Lower lobe of right lung (tissue), 2 donors: Measurements from ENCODE around the gene ITPK1. TPM values are rescaled to one million over a fixed set of nuclear protein-coding genes. Genes with fewer than 3 reads are reported as not detected.

Source experiments
- ATAC-seq, 2 donors: fragments of 200-7000 bp; cut with Tn5 transposase; one replicate each; pipeline ENCODE4 v1.9.1; 2020 to 2022; ENCODE audit warnings: mild to moderate bottlenecking in 2 of 2, moderate library complexity in 2 of 2
- DNase-seq: peaks from one replicate; pipeline ENCODE4 v3.0.0-alpha.2; 2020
- H3K27ac ChIP-seq: fragments of 200-600 bp; one replicate; pipeline ENCODE4 v1.8.0; 2022
- H3K27me3 ChIP-seq: fragments of 200-600 bp; one replicate; pipeline ENCODE4 v1.8.0; 2022; ENCODE audit warnings: low read depth
- H3K36me3 ChIP-seq: fragments of 200-600 bp; one replicate; pipeline ENCODE4 v1.8.0; 2022; ENCODE audit warnings: mild to moderate bottlenecking
- H3K4me1 ChIP-seq: fragments of 200-600 bp; one replicate; pipeline ENCODE4 v1.8.0; 2022
- H3K4me3 ChIP-seq: fragments of 200-600 bp; one replicate; pipeline ENCODE4 v1.8.0; 2022; ENCODE audit warnings: mild to moderate bottlenecking
- H3K9me3 ChIP-seq: fragments of 200-600 bp; one replicate; pipeline ENCODE4 v1.8.0; 2022
- CTCF ChIP-seq: fragments of 200-600 bp; IDR thresholded peaks from one replicate; pipeline ENCODE4 v1.8.0; 2022; ENCODE audit warnings: antibody characterized with exemption, mild to moderate bottlenecking
- intact Hi-C: fragments of 100-400 bp; cut with DNase I; formaldehyde crosslinking; loops from one replicate; pipeline ENCODE4 v1.11.0; 2022
- total RNA-seq: library from RNA; stranded (reverse); fragmentation: NEBNext Ultra II Directional; extraction: Animal tissue kit (Norgen Biotek cat#: 25700); gene quantifications from one replicate; pipeline ENCODE4 v1.2.1, GENCODE V29; 2021
- donor health status: DM: no; HTN: yes; CAD: no; lungs with severe emphysema.

ITPK1 gene
- total RNA-seq, 1 donor from 2014 or later = 129 TPM

GRCh38 chr14:93024493-93024892, 91.2 kb downstream of the ITPK1 start:
- intact Hi-C loops = no loop called here
- DNase-seq (no peak), ATAC-seq (no peak)

DNA sequence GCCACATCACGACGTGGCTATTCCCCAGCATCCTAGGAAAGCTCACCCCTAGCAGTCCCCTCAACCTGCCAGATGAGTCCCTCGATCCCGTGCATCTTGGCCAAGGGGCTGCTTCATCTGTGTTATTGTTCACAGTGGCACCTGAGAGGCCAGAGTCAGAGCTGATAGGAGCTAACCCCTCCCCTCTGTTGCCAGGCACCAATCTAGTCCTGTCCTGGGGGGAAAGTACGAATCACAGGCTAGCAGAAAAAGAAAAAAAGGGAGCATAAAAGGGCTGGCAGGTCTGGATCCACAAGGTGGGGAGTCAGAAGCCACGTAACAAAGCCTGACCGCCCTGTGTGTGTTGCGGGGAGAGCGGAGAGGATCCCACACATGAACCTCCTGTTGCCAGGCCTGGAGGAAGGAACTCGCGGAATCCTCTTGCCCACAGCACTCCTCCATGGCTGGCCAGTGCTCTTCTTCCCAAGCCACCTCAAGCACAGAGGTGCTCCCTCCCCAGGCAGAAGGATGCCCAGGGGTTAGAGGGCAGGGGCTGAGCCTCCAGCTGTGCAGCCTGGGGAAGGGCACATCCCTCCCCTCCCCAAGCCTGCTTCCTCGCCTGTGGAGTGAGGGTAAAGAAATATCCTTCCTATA, 91.8 kb downstream of the ITPK1 start:
- Histone ChIP-seq H3K27ac (no peak overlapping the region), H3K27me3 (no peaks in the 10 kb centered on the region), H3K9me3 (no peaks in the 10 kb centered on the region), H3K36me3 (no peaks in the 10 kb centered on the region), H3K4me3 (no peak overlapping the region), H3K4me1 (no peaks in the 10 kb centered on the region)
- no peak for TF ChIP-seq CTCF
- intact Hi-C loops = no loop called here
- ATAC-seq = no peak
- DNase-seq = no peak

More at GRCh38 chr14:93024493-93024892, 91.2 kb downstream of the ITPK1 start:
- Histone ChIP-seq H3K4me1 (no peaks in the 10 kb centered on the region), H3K9me3 (no peaks in the 10 kb centered on the region), H3K27me3 (no peaks in the 10 kb centered on the region), H3K27ac (no peak overlapping the region), H3K4me3 (no peak overlapping the region), H3K36me3 (no peaks in the 10 kb centered on the region)
- no peak for TF ChIP-seq CTCF

DNA sequence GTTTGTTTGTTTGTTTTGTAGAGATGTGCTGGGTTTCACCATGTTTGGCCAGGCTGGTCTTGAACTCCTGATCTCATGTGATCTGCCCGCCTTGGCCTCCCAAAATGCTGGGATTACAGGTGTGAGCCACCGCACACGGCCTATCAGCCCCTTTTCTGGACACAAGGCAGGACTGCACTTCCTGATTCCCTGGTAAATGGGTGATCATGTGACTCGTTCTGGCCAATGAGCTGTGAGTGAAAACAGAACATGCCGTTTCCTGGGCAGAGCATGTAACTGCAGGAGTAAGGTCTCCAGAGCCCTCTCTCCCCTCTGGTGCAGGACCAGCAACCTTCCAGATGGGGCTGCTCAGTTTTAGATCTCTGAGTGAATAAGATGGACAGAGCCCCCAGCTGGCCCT, 92.7 kb downstream of the ITPK1 start:
- DNase-seq = no peak
- H3K36me3 ChIP-seq = no peaks in the 10 kb centered on the region
- H3K9me3 ChIP-seq = no peaks in the 10 kb centered on the region
- H3K27ac ChIP-seq = no peak overlapping the region
- H3K27me3 ChIP-seq = no peaks in the 10 kb centered on the region
- intact Hi-C loops = no loop called here
- no peak overlapping the region for H3K4me3 ChIP-seq
- no peak for TF ChIP-seq CTCF
- ATAC-seq = peak; percentile 31 to 36
- no peaks in the 10 kb centered on the region for H3K4me1 ChIP-seq

DNA sequence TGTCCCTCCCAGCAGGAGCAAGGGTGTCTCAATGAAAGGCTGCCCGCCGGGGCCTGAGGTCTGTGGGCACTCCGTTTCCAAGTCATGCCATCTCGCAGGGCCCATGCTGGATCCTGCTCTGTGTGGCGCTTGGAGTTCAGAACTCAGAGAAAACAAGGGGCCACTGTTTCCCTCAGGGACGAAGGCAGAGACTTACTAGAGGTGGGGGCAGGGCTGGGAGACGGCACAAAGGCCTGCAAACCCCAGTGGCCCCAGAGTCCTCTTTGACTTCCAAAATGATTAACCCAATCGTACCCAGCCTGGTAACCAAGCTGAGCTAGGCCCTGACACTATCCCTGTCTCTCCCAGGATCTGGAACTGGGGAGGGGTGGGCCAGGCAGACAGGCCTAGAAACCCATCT, 95.8 kb downstream of the ITPK1 start:
- Histone ChIP-seq H3K27ac (no peak overlapping the region), H3K36me3 (peaks cover 15% of the 10 kb centered on the region), H3K27me3 (no peaks in the 10 kb centered on the region), H3K4me3 (no peak overlapping the region), H3K9me3 (no peaks in the 10 kb centered on the region), H3K4me1 (no peaks in the 10 kb centered on the region)
- DNase-seq (no peak), ATAC-seq (no peak)
- intact Hi-C loops = no loop called here
- TF ChIP-seq CTCF = no peak

- Histone ChIP-seq H3K9me3 (no peaks in the 10 kb centered on the region), H3K4me3 (no peak overlapping the region), H3K27me3 (no peaks in the 10 kb centered on the region), H3K36me3 (peaks cover 15% of the 10 kb centered on the region), H3K27ac (no peak overlapping the region), H3K4me1 (no peaks in the 10 kb centered on the region)
- no peak for TF ChIP-seq CTCF
- intact Hi-C loops = no loop called here
- no peak for ATAC-seq
- DNase-seq = no peak
These were observed 96.3 kb downstream of the ITPK1 start for GRCh38 chr14:93019367-93019843.
